ENCODE data around the gene TSPAN18. TPM values are rescaled to one million over a fixed set of nuclear protein-coding genes. Genes with fewer than 3 reads are reported as not detected.

The TSPAN18 gene
- total RNA-seq, 1 donor from 2014 or later: 5.2 TPM

- peak; percentile 78 for TF ChIP-seq CTCF (IDR thresholded peaks at IDR 0.05; ENCODE audit: insufficient read depth, low read length, poor library complexity, severe bottlenecking)
- H3K4me3 ChIP-seq (ENCODE audit: low read depth, low read length): peak overlapping the region; percentile 85
- no peaks in the 10 kb centered on the region for H3K27me3 ChIP-seq (ENCODE audit: control insufficient read depth, insufficient read depth, low read length)
- no peak for DNase-seq (ENCODE audit: low read depth)
- H3K36me3 ChIP-seq (ENCODE audit: control insufficient read depth, insufficient read depth, low read length): no peaks in the 10 kb centered on the region
These were observed 222.6 kb downstream of the TSPAN18 start for GRCh38 chr11:44949160-44950030.

- DNase-seq (ENCODE audit: low read depth): no peak
- Histone ChIP-seq H3K36me3 (ENCODE audit: control insufficient read depth, insufficient read depth, low read length) (no peaks in the 10 kb centered on the region), H3K27me3 (ENCODE audit: control insufficient read depth, insufficient read depth, low read length) (no peaks in the 10 kb centered on the region), H3K4me3 (ENCODE audit: low read depth, low read length) (peak overlapping the region; percentile 85)
- no peak for TF ChIP-seq CTCF (IDR thresholded peaks at IDR 0.05; ENCODE audit: insufficient read depth, low read length, poor library complexity, severe bottlenecking)
These were observed 223.4 kb downstream of the TSPAN18 start for GRCh38 chr11:44950031-44950624.

GRCh38 chr11:44950625-44951476 lies 224.1 kb downstream of the TSPAN18 start, which contains the start of gene TP53I11:
TSS of gene TP53I11 (minus strand) at chr11:44950883. CDS start at chr11:44938335, 12,548 bp downstream.
- H3K4me3 ChIP-seq (ENCODE audit: low read depth, low read length): peak within 1 kb of the TSS; percentile 85
- H3K27me3 ChIP-seq (ENCODE audit: control insufficient read depth, insufficient read depth, low read length): no peaks in the 10 kb centered on the region
- TF ChIP-seq CTCF (IDR thresholded peaks at IDR 0.05; ENCODE audit: insufficient read depth, low read length, poor library complexity, severe bottlenecking): peak; percentile 12
- no peak for DNase-seq (ENCODE audit: low read depth)
- no peaks in the 10 kb centered on the region for H3K36me3 ChIP-seq (ENCODE audit: control insufficient read depth, insufficient read depth, low read length)

- no peak for DNase-seq (ENCODE audit: low read depth)
- H3K36me3 ChIP-seq (ENCODE audit: control insufficient read depth, insufficient read depth, low read length): no peaks in the 10 kb centered on the region
- H3K27me3 ChIP-seq (ENCODE audit: control insufficient read depth, insufficient read depth, low read length): peaks cover 3% of the 10 kb centered on the region
- H3K4me3 ChIP-seq (ENCODE audit: low read depth, low read length): no peak overlapping the region
- no peak for TF ChIP-seq CTCF (IDR thresholded peaks at IDR 0.05; ENCODE audit: insufficient read depth, low read length, poor library complexity, severe bottlenecking)
These were observed 225.3 kb downstream of the TSPAN18 start for GRCh38 chr11:44952082-44952481.

- no peak overlapping the region for H3K4me3 ChIP-seq (ENCODE audit: low read depth, low read length)
- no peak for DNase-seq (ENCODE audit: low read depth)
- no peak for TF ChIP-seq CTCF (IDR thresholded peaks at IDR 0.05; ENCODE audit: insufficient read depth, low read length, poor library complexity, severe bottlenecking)
- H3K27me3 ChIP-seq (ENCODE audit: control insufficient read depth, insufficient read depth, low read length): peaks cover 9% of the 10 kb centered on the region
- no peaks in the 10 kb centered on the region for H3K36me3 ChIP-seq (ENCODE audit: control insufficient read depth, insufficient read depth, low read length)
These were observed 225.9 kb downstream of the TSPAN18 start for GRCh38 chr11:44952500-44953260.

Data from kidney epithelial cell (primary cell).